Ishikawa (cell line): Measurements from ENCODE around the gene HEXA.

Experiments used
- CEBPB ChIP-seq: IDR thresholded peaks from 2 replicates; pipeline ENCODE4 v1.6.1; 2012
- CREB1 ChIP-seq: IDR thresholded peaks from 2 replicates; pipeline ENCODE4 v1.6.1; 2012; ENCODE audit warnings: low read depth
- EP300 ChIP-seq: IDR thresholded peaks from 2 replicates; pipeline ENCODE4 v1.6.1; 2012; ENCODE audit warnings: borderline replicate concordance
- NFIC ChIP-seq: IDR thresholded peaks from 2 replicates; pipeline ENCODE4 v1.6.1; 2012
- RAD21 ChIP-seq: IDR thresholded peaks from 2 replicates; pipeline ENCODE4 v1.6.1; 2012; ENCODE audit warnings: low read depth
- REST ChIP-seq: IDR thresholded peaks from 2 replicates; pipeline ENCODE4 v1.6.1; 2012; ENCODE audit warnings: low read depth, mild to moderate bottlenecking
- TAF1 ChIP-seq: IDR thresholded peaks from 2 replicates; pipeline ENCODE4 v1.6.1; 2012; ENCODE audit warnings: low read depth, mild to moderate bottlenecking
- YY1 ChIP-seq: IDR thresholded peaks from 2 replicates; pipeline ENCODE4 v1.6.1; 2012; ENCODE audit warnings: low read depth
- ZBTB7A ChIP-seq: IDR thresholded peaks from 2 replicates; pipeline ENCODE4 v1.6.1; 2012; ENCODE audit warnings: low read depth
- TF ChIP-seq, protein P1 (sequence below): IDR thresholded peaks from 2 replicates; pipeline ENCODE4 v1.6.1; 2012

- no peak for TF ChIP-seq NFIC
- no peak for TF ChIP-seq REST
- TF ChIP-seq RAD21: no peak
- TF ChIP-seq ZBTB7A: no peak
- no peak for TF ChIP-seq CEBPB
- TF ChIP-seq, protein P1, sequence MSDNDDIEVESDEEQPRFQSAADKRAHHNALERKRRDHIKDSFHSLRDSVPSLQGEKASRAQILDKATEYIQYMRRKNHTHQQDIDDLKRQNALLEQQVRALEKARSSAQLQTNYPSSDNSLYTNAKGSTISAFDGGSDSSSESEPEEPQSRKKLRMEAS: no peak
- TF ChIP-seq YY1: no peak
- TF ChIP-seq TAF1: no peak
- no peak for TF ChIP-seq EP300
- no peak for TF ChIP-seq CREB1
Measured at GRCh38 chr15:72354496-72354895, 21.3 kb downstream of the HEXA start.
